Right lobe of liver (tissue), 6 donors: ENCODE measurements around the gene AGAP3. TPM values are rescaled to one million over a fixed set of nuclear protein-coding genes. Genes with fewer than 3 reads are reported as not detected.

Experiments
- ATAC-seq, 4 donors: fragments of 200-7000 bp; cut with Tn5 transposase; one replicate each; pipeline ENCODE4 v1.9.1; 2020; ENCODE audit warnings: mild to moderate bottlenecking in 4 of 4, moderate library complexity in 4 of 4
- DNase-seq, 3 donors: peaks; one replicate each; pipeline ENCODE4 v3.0.0-alpha.2; 2020
- H3K27ac ChIP-seq, 3 donors: fragments of 200-600 bp; one replicate each; pipeline ENCODE4 v1.8.0; 2022
- H3K27me3 ChIP-seq, 2 donors: fragments of 200-600 bp; one replicate each; pipeline ENCODE4 v1.8.0; 2022
- H3K36me3 ChIP-seq, 4 donors: fragments of 200-600 bp; sonication (generic) in 1 of 4; one replicate each; pipeline versions ENCODE4 v1.5.1 to v1.8.0; 2017 to 2022; ENCODE audit warnings: control low read depth in 1 of 4
- H3K4me1 ChIP-seq, 4 donors: fragments of 200-600 bp; sonication (generic) in 1 of 4; one replicate each; pipeline versions ENCODE4 v1.5.1 to v1.8.0; 2017 to 2022; ENCODE audit warnings: control low read depth in 1 of 4
- H3K4me3 ChIP-seq, 3 donors: fragments of 200-600 bp; one replicate each; pipeline ENCODE4 v1.8.0; 2022
- H3K9me3 ChIP-seq, 4 donors: fragments of 200-600 bp; sonication (generic) in 1 of 4; one replicate each; pipeline versions ENCODE4 v1.5.1 to v1.8.0; 2017 to 2022; ENCODE audit warnings: control low read depth in 1 of 4
- POLR2A ChIP-seq: fragments of 450-650 bp; IDR thresholded peaks from one replicate; pipeline ENCODE4 v1.6.1; 2017; ENCODE audit warnings: antibody characterized with exemption, mild to moderate bottlenecking
- WGBS: methylation state at CpG from one replicate; pipeline ENCODE4 v1.1.6; 2018; ENCODE audit warnings: low coverage, low lambda C conversion rate; ENCODE audit not compliant: insufficient coverage; ENCODE audit errors: missing lambda C conversion rate; 5-methylcytosine and 5-hydroxymethylcytosine counted together
- intact Hi-C, 2 donors: fragments of 100-400 bp; cut with DNase I; formaldehyde crosslinking; loops; one replicate each; pipeline versions ENCODE4 v1.11.2 to v1.14.1; 2022
- total RNA-seq, 6 experiments: library from RNA; depleted of rRNA in 2 of 6; stranded (reverse); fragments of >200 nt in 2 of 6; fragmentation: NEBNext Ultra II Directional in 3 of 6; extraction: Animal tissue kit (Norgen Biotek cat#: 25700) in 3 of 6; gene quantifications; one replicate each; pipeline versions ENCODE4 v1.1.0 to v1.2.4, GENCODE V29; 2016 to 2023
- TF ChIP-seq, protein P1 (sequence below), 4 donors: fragments of 200-600 bp in 3 of 4; fragments of 450-650 bp in 1 of 4; IDR thresholded peaks; one replicate each; pipeline versions ENCODE4 v1.5.1 to v1.8.0; 2016 to 2022; ENCODE audit warnings: antibody characterized with exemption in 4 of 4, mild to moderate bottlenecking in 2 of 4
- donor health status: DM: no; HTN: yes; CAD: no.
- donor health status: DM: no; HTN: no; CAD: no.
- donor health status: DM: no; HTN: no; CAD: no.
- donor health status: DM: no; HTN: yes; CAD: no.
- donor health status: DM: no; HTN: yes; CAD: no.

Gene AGAP3
- total RNA-seq, 6 experiments from 2014 or later, result 36.3 to 44.3 (median 39.5) TPM

GRCh38 chr7:151062399-151063211 is 23.7 kb upstream of the AGAP3 start:
- peak; percentile 89 to 96 (median 93) for DNase-seq
- 28% methylated on average over 15 of the region's 43 CpGs for WGBS

DNA sequence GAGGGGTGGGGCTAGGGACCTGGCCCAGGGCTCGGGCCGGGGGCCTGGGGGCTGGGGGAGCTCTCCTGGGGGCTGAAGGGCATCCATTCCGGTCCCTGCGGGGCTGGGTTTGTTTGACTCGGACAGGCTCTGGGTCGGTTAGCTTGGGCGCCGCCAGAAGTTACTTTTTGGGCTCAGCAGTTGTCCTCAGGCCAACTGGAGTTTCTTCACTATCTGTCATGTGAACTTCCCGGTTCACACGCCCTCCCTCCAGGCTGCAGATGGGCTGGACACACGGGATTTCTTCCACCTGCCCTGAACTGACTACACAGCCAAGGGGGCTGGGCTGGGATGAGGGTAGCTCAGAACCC is 23.1 kb upstream of the AGAP3 start:
- no peak for TF ChIP-seq POLR2A
- TF ChIP-seq, protein P1, sequence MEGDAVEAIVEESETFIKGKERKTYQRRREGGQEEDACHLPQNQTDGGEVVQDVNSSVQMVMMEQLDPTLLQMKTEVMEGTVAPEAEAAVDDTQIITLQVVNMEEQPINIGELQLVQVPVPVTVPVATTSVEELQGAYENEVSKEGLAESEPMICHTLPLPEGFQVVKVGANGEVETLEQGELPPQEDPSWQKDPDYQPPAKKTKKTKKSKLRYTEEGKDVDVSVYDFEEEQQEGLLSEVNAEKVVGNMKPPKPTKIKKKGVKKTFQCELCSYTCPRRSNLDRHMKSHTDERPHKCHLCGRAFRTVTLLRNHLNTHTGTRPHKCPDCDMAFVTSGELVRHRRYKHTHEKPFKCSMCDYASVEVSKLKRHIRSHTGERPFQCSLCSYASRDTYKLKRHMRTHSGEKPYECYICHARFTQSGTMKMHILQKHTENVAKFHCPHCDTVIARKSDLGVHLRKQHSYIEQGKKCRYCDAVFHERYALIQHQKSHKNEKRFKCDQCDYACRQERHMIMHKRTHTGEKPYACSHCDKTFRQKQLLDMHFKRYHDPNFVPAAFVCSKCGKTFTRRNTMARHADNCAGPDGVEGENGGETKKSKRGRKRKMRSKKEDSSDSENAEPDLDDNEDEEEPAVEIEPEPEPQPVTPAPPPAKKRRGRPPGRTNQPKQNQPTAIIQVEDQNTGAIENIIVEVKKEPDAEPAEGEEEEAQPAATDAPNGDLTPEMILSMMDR (IDR thresholded peaks at IDR 0.05), result no peak
- DNase-seq, result peak; percentile 62 to 78 (median 72)
- Histone ChIP-seq H3K27ac (peak overlapping the region in 1 of 3 donors; percentile 34), H3K9me3 (no peaks in the 10 kb centered on the region), H3K4me3 (peak overlapping the region; percentile 39 to 76 (median 69)), H3K27me3 (no peaks in the 10 kb centered on the region), H3K4me1 (peaks cover 0 to 34% (median 16%) of the 10 kb centered on the region in 4 donors), H3K36me3 (peaks cover 0 to 34% (median 18%) of the 10 kb centered on the region in 4 donors)
- ATAC-seq, result peak; percentile 3 to 47 (median 34)
- 25% methylated on average over 2 of the region's 11 CpGs for WGBS
- intact Hi-C loops, result no loop called here

More at GRCh38 chr7:151062399-151063211, 23.7 kb upstream of the AGAP3 start:
- Histone ChIP-seq H3K4me1 (peaks cover 0 to 34% (median 16%) of the 10 kb centered on the region in 4 donors), H3K27me3 (no peaks in the 10 kb centered on the region), H3K27ac (peak overlapping the region; percentile 34 to 57 (median 41)), H3K9me3 (no peaks in the 10 kb centered on the region), H3K4me3 (peak overlapping the region; percentile 39 to 76 (median 69)), H3K36me3 (peaks cover 0 to 28% (median 14%) of the 10 kb centered on the region in 4 donors)
- intact Hi-C loops, result no loop called here
- peak; percentile 61 for TF ChIP-seq POLR2A
- TF ChIP-seq, protein P1 (IDR thresholded peaks at IDR 0.05), result no peak
- ATAC-seq, result peak; percentile 54 to 71 (median 65)

GRCh38 chr7:151064454-151064853 is 21.8 kb upstream of the AGAP3 start:
- H3K4me1 ChIP-seq, result peaks cover 0 to 26% (median 13%) of the 10 kb centered on the region in 4 donors
- H3K9me3 ChIP-seq, result no peaks in the 10 kb centered on the region
- ATAC-seq (no peak), DNase-seq (no peak)
- no peak for TF ChIP-seq POLR2A
- TF ChIP-seq, protein P1 (IDR thresholded peaks at IDR 0.05), result no peak
- no peak overlapping the region for H3K27ac ChIP-seq
- H3K4me3 ChIP-seq, result no peak overlapping the region
- 79% methylated on average over 4 of the region's 18 CpGs for WGBS
- intact Hi-C loops, result no loop called here
- peaks cover 0 to 46% (median 21%) of the 10 kb centered on the region in 4 donors for H3K36me3 ChIP-seq
- no peaks in the 10 kb centered on the region for H3K27me3 ChIP-seq

- Histone ChIP-seq H3K27ac (no peak overlapping the region), H3K4me3 (no peak overlapping the region), H3K4me1 (peaks cover 0 to 26% (median 13%) of the 10 kb centered on the region in 4 donors), H3K9me3 (no peaks in the 10 kb centered on the region), H3K36me3 (peaks cover 0 to 52% (median 23%) of the 10 kb centered on the region in 4 donors), H3K27me3 (no peaks in the 10 kb centered on the region)
- intact Hi-C loops, result no loop called here
- DNase-seq (no peak), ATAC-seq (no peak)
- TF ChIP-seq POLR2A, result no peak
- TF ChIP-seq, protein P1 (IDR thresholded peaks at IDR 0.05), result no peak
- 88% methylated on average over 4 of the region's 6 CpGs for WGBS
These were observed 21.3 kb upstream of the AGAP3 start for GRCh38 chr7:151064993-151065392.
